Activated CD4-positive, alpha-beta T cell treated with anti-CD3 and anti-CD28 coated beads, Interleukin-2, amount 50 U/mL, for 4 hours (primary cell): ENCODE measurements around the gene BEST4.
"Not testable (repeated sequence)": the region's sequence is repeated elsewhere in the genome, so short reads cannot be mapped to it uniquely, and the experiment has no call there.

ENCODE experiments used
- DNase-seq, 2 experiments: peaks; one replicate each; pipeline ENCODE4 v3.0.0-alpha.2; 2020

BEST4 gene

GRCh38 chr1:44776730-44777068, 11.3 kb downstream of the BEST4 start:
- DNase-seq = no peak

- DNase-seq = peak; percentile 33 to 55
Observed at GRCh38 chr1:44775930-44776729, 11.8 kb downstream of the BEST4 start.

- peak; percentile 86 for DNase-seq
Observed at GRCh38 chr1:44775078-44775929, 12.7 kb downstream of the BEST4 start, which contains the start of gene RPS8. Gene RPS8 (plus strand): TSS chr1:44775540. CDS start chr1:44775597, 57 bp downstream.

GRCh38 chr1:44766421-44766820, 21.5 kb downstream of the BEST4 start:
- DNase-seq = not testable (repeated sequence)

- no peak for DNase-seq
Observed at GRCh38 chr1:44760876-44761275, 27.1 kb downstream of the BEST4 start.

GRCh38 chr1:44759077-44759476, 28.9 kb downstream of the BEST4 start:
- no peak for DNase-seq

- no peak for DNase-seq
Observed at GRCh38 chr1:44757420-44757819, 30.6 kb downstream of the BEST4 start.

GRCh38 chr1:44747878-44748277, 40.1 kb downstream of the BEST4 start:
- DNase-seq = no peak

GRCh38 chr1:44743211-44743610, 44.8 kb downstream of the BEST4 start:
- no peak for DNase-seq

- DNase-seq = no peak
Observed at GRCh38 chr1:44740179-44740617, 47.8 kb downstream of the BEST4 start.

GRCh38 chr1:44739307-44740178, 48.4 kb downstream of the BEST4 start, which contains the start of gene KIF2C:
Gene KIF2C (plus strand): TSS chr1:44739837. CDS start chr1:44739933, 96 bp downstream.
- DNase-seq = peak; percentile 96

- not testable (repeated sequence) for DNase-seq
Observed at GRCh38 chr1:44738953-44739306, 49.0 kb downstream of the BEST4 start.

- no peak for DNase-seq
Observed at GRCh38 chr1:44735992-44736391, 52.0 kb downstream of the BEST4 start.

- DNase-seq = no peak
Observed at GRCh38 chr1:44733784-44734183, 54.2 kb downstream of the BEST4 start.
